ENCODE data around the gene BICDL2.

GRCh38 chr16:3038896-3039295 is 2.2 kb upstream of the BICDL2 start:
- TF ChIP-seq POLR2A (IDR thresholded peaks at IDR 0.05; ENCODE audit: low read depth, low read length) (no peak), POLR2AphosphoS5 (IDR thresholded peaks at IDR 0.05; ENCODE audit: low read depth, low read length) (no peak), SPI1 (IDR thresholded peaks at IDR 0.05; ENCODE audit: low read depth, low read length) (no peak), TAF1 (IDR thresholded peaks at IDR 0.05; ENCODE audit: low read depth, low read length) (no peak), PAX5 (IDR thresholded peaks at IDR 0.05; ENCODE audit: insufficient read depth, low read length, severe bottlenecking) (no peak), POU2F2 (IDR thresholded peaks at IDR 0.05; ENCODE audit: low read depth, low read length) (no peak)
